GM12873 (cell line): ENCODE results near the gene TTC39C.

Experiments used
- CTCF ChIP-seq: IDR thresholded peaks from 2 replicates; pipeline ENCODE4 v1.5.1; 2012; ENCODE audit warnings: low read depth, mild to moderate bottlenecking, moderate library complexity, low read length, control low read depth; ENCODE audit not compliant: insufficient read depth; ENCODE audit errors: missing control alignments

The TTC39C gene

DNA sequence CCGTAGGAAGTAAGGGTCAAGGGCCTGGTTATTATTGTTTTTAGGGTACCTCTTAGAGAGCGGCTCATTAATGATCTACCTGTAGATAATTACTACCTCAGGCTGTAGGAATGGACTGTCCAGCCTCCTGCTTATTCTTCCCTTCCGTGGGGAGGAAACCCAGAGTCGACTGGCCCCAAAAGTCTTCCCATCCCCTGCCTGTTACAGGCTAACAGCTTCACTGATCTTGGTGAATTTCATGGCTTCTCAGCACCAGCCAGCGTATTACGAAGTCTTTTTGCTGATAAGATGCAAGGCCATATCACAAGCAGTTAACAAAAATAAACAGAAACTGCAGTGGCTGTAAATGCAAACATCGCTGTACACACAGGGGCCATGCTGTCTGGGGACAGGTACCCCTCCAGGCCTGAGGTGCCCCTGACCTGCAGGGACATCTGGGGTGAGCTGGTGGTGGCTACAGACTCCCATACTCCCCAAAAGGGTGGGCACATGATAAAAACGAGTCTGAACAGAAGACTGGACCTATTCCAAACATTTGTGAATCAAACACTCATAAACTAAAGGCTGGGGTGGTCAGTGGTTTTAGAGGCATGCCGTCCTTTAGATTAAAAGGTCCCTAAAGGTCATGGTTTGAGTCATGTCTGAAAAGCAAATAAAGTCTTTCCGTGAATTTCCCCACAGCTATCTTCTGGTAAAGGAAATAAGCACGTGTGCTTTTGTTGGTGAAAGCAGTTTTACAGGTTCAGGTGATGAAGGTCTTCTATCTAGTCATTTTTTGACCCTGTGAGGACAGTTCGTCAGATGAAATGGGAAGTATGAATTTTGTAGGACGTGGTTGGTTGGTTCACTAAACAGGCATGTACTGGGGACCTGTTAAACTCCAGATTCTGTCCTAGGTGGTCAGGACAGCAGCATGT lies 36.7 kb downstream of the TTC39C start:
- TF ChIP-seq CTCF = no peak

- no peak for TF ChIP-seq CTCF
Measured at GRCh38 chr18:24052053-24052452, 37.5 kb downstream of the TTC39C start.

GRCh38 chr18:24053211-24053610 lies 38.7 kb downstream of the TTC39C start:
- TF ChIP-seq CTCF = no peak

DNA sequence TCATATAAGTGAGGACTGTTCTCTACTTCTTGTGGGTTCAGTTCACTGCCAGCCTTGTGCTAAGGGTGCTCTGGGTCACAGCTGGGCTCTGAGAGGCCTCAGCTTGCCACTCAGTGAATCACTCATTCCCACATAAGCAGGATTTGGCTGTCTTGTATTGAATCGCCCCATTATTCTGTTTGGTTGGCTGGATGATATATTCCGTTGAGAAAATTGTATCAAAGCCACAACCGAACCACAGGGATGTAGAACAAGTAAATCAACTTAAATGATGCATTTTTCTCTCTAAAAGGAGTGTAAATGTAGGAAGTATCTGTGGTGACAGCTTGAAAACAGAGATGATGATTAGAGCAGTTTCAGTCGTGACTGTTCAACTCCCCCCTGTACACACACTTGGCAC lies 39.6 kb downstream of the TTC39C start:
- TF ChIP-seq CTCF = no peak

- no peak for TF ChIP-seq CTCF
Measured at GRCh38 chr18:24055009-24055804, 40.7 kb downstream of the TTC39C start.

GRCh38 chr18:24055878-24056277 lies 41.3 kb downstream of the TTC39C start:
- TF ChIP-seq CTCF = no peak

GRCh38 chr18:24056506-24056905 lies 42.0 kb downstream of the TTC39C start:
- TF ChIP-seq CTCF = no peak
